ENCODE data around the gene RBL1. TPM values are rescaled to one million over a fixed set of nuclear protein-coding genes. Genes with fewer than 3 reads are reported as not detected.

The RBL1 gene
- total RNA-seq, 1 experiment from 2014 or later = 35.9 TPM

DNA sequence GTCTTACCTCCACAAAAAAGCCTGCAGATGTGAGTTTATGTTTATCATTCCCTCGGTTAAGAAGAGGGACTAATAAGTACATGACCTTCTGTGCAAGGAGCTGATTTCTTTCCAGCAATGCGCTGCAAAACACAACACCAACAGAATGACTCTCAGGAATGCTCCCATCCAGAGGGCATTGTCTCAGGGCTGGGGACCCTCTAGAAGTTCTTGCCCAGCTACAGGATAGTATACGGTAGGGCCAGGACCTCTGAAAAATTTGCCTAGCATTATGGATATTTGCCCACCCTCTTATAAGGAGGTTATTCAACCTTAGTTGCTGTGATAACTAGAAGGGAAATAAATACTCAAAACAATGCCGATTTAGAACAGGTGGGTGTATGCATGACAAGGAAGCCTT, 24.7 kb upstream of the RBL1 start:
- no peak for DNase-seq
- no peaks in the 10 kb centered on the region for H3K4me1 ChIP-seq
- H3K9me3 ChIP-seq = no peaks in the 10 kb centered on the region
- TF ChIP-seq, protein P1, sequence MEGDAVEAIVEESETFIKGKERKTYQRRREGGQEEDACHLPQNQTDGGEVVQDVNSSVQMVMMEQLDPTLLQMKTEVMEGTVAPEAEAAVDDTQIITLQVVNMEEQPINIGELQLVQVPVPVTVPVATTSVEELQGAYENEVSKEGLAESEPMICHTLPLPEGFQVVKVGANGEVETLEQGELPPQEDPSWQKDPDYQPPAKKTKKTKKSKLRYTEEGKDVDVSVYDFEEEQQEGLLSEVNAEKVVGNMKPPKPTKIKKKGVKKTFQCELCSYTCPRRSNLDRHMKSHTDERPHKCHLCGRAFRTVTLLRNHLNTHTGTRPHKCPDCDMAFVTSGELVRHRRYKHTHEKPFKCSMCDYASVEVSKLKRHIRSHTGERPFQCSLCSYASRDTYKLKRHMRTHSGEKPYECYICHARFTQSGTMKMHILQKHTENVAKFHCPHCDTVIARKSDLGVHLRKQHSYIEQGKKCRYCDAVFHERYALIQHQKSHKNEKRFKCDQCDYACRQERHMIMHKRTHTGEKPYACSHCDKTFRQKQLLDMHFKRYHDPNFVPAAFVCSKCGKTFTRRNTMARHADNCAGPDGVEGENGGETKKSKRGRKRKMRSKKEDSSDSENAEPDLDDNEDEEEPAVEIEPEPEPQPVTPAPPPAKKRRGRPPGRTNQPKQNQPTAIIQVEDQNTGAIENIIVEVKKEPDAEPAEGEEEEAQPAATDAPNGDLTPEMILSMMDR (IDR thresholded peaks at IDR 0.05; ENCODE audit: insufficient read depth in 1 of 2, low read depth in 1 of 2, low read length in 1 of 2, severe bottlenecking in 1 of 2, unreplicated experiment in 1 of 2) = no peak
- H3K27me3 ChIP-seq (replicated peaks; ENCODE audit: control insufficient read depth, insufficient read depth, low read length) = no peaks in the 10 kb centered on the region
- intact Hi-C loops (cut with micrococcal nuclease; ENCODE audit: unreplicated experiment) = no loop called here
- POLR2A ChIA-PET = no interaction called here
- Mint-ChIP-seq H3K9me3 (ENCODE audit: unreplicated experiment) (no peaks in the 10 kb centered on the region), H3K27me3 (ENCODE audit: insufficient read depth, unreplicated experiment) (peaks cover 4% of the 10 kb centered on the region), H3K36me3 (ENCODE audit: insufficient read depth, unreplicated experiment) (no peaks in the 10 kb centered on the region), H3K4me1 (ENCODE audit: low read depth, unreplicated experiment) (peaks cover 7% of the 10 kb centered on the region), H3K4me3 (ENCODE audit: unreplicated experiment) (no peak overlapping the region), H3K27ac (ENCODE audit: unreplicated experiment) (no peak overlapping the region)
- BruUV-seq (replicated peaks) = no TSS peak
- CTCF ChIA-PET = no interaction called here
- H3K4me3 ChIP-seq (ENCODE audit: low read depth, low read length) = no peak overlapping the region
- no peaks in the 10 kb centered on the region for H3K36me3 ChIP-seq (ENCODE audit: control insufficient read depth, insufficient read depth, low read length)

DNA sequence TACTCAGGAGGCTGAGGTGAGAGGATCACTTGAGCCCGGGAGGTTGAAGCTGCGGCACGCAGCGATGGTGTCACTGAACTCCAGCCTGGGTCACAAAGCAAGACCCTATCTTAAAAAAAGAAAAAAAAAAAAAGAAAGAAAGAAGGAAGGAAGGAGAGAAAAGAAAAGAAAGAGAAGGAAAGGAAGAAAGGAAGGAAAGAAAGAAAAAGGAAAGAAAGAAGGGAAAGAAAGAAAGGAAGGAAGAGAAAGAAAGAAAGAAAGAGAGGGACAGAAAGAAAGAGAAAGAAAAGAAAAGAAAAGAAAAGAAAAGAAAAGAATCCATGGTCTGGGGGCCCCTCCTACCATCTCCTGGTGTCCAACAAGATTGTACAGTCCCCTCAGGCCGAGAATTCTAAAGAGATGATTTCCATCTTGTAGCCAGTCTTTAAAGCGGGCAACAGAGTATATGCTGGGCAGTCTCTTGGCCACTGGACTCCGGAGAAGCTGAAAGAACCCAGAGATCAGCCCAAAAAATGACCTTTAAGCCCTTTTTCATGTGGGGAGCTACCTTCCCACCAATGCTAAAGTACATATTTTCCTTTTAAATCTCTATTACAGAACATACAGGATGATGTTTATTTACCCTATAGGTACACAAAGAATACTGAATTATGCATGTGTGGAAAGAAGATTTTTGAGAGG, 23.7 kb upstream of the RBL1 start:
- no peak overlapping the region for H3K4me3 ChIP-seq (ENCODE audit: low read depth, low read length)
- intact Hi-C loops (cut with micrococcal nuclease; ENCODE audit: unreplicated experiment) = no loop called here
- DNase-seq = no peak
- no peak overlapping the region for H3K27ac Mint-ChIP-seq (ENCODE audit: unreplicated experiment)
- H3K4me3 Mint-ChIP-seq (ENCODE audit: unreplicated experiment) = no peak overlapping the region
- peaks cover 4% of the 10 kb centered on the region for H3K27me3 Mint-ChIP-seq (ENCODE audit: insufficient read depth, unreplicated experiment)
- ChIA-PET CTCF (no interaction called here), POLR2A (no interaction called here)
- no TSS peak for BruUV-seq (replicated peaks)
- TF ChIP-seq, protein P1 (IDR thresholded peaks at IDR 0.05; ENCODE audit: insufficient read depth in 1 of 2, low read depth in 1 of 2, low read length in 1 of 2, severe bottlenecking in 1 of 2, unreplicated experiment in 1 of 2) = no peak
- H3K27me3 ChIP-seq (replicated peaks; ENCODE audit: control insufficient read depth, insufficient read depth, low read length) = no peaks in the 10 kb centered on the region
- no peaks in the 10 kb centered on the region for H3K36me3 ChIP-seq (ENCODE audit: control insufficient read depth, insufficient read depth, low read length)
- H3K9me3 Mint-ChIP-seq (ENCODE audit: unreplicated experiment) = no peaks in the 10 kb centered on the region
- peaks cover 7% of the 10 kb centered on the region for H3K4me1 Mint-ChIP-seq (ENCODE audit: low read depth, unreplicated experiment)
- H3K9me3 ChIP-seq = no peaks in the 10 kb centered on the region
- no peaks in the 10 kb centered on the region for H3K36me3 Mint-ChIP-seq (ENCODE audit: insufficient read depth, unreplicated experiment)
- H3K4me1 ChIP-seq = no peaks in the 10 kb centered on the region

DNA sequence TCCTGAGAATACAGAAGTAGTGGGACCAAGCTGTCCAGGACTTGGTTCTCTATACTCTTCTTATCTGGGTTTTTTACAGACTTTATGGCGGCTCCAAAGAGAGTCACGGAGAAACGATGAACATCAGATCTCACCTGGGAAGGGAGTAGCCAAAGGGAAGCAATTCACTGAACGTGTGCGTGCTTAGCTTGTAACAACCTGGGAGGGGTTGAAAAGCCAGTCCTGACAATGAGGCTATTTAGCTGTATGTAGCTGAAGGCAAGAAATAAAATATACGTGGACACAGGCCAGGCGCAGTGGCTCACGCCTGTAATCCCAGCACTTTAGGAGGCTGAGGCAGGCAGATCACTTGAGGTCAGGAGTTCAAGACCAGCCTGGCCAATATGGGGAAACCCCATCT, 18.2 kb upstream of the RBL1 start:
- Histone ChIP-seq H3K36me3 (ENCODE audit: control insufficient read depth, insufficient read depth, low read length) (no peaks in the 10 kb centered on the region), H3K27me3 (replicated peaks; ENCODE audit: control insufficient read depth, insufficient read depth, low read length) (no peaks in the 10 kb centered on the region; the same call in none of the 2 replicates), H3K4me3 (ENCODE audit: low read depth, low read length) (no peak overlapping the region), H3K9me3 (no peaks in the 10 kb centered on the region), H3K4me1 (no peaks in the 10 kb centered on the region)
- ChIA-PET CTCF (no interaction called here), POLR2A (no interaction called here)
- no peak overlapping the region for H3K4me3 Mint-ChIP-seq (ENCODE audit: unreplicated experiment)
- no peak overlapping the region for H3K27ac Mint-ChIP-seq (ENCODE audit: unreplicated experiment)
- H3K9me3 Mint-ChIP-seq (ENCODE audit: unreplicated experiment) = no peaks in the 10 kb centered on the region
- no peak for DNase-seq
- TF ChIP-seq, protein P1 (IDR thresholded peaks at IDR 0.05; ENCODE audit: insufficient read depth in 1 of 2, low read depth in 1 of 2, low read length in 1 of 2, severe bottlenecking in 1 of 2, unreplicated experiment in 1 of 2) = no peak
- intact Hi-C loops (cut with micrococcal nuclease; ENCODE audit: unreplicated experiment) = no loop called here
- no peaks in the 10 kb centered on the region for H3K4me1 Mint-ChIP-seq (ENCODE audit: low read depth, unreplicated experiment)
- H3K27me3 Mint-ChIP-seq (ENCODE audit: insufficient read depth, unreplicated experiment) = no peaks in the 10 kb centered on the region
- BruUV-seq (replicated peaks) = no TSS peak
- H3K36me3 Mint-ChIP-seq (ENCODE audit: insufficient read depth, unreplicated experiment) = no peaks in the 10 kb centered on the region
